Naive thymus-derived CD4-positive, alpha-beta T cell (primary cell): Measurements from ENCODE around the gene MAML2. TPM values are rescaled to one million over a fixed set of nuclear protein-coding genes. Genes with fewer than 3 reads are reported as not detected.

Experiments used
- ATAC-seq: fragments of 150-1000 bp; cut with Tn5 transposase; 2 replicates; pipeline ENCODE4 v1.10.0; 2021; ENCODE audit warnings: mild to moderate bottlenecking, moderate library complexity
- CTCF ChIA-PET: fragments of 350-600 bp; sonication (Branson Sonifier 250); formaldehyde crosslinking; loops from one replicate; lab custom pipeline; 2021; ENCODE audit warnings: antibody characterized with exemption; lab: Charles Lee
- POLR2A ChIA-PET: fragments of 350-600 bp; sonication (Branson Sonifier 250); formaldehyde crosslinking; loops from one replicate; lab custom pipeline; 2021; ENCODE audit warnings: antibody characterized with exemption, inconsistent platforms; lab: Charles Lee
- DNase-seq, 9 donors: peaks; one replicate each; pipeline versions ENCODE4 v3.0.0 to v3.0.0-alpha.2; 2020 to 2022; ENCODE audit warnings: mixed read lengths in 1 of 9
- H3K27ac ChIP-seq: one replicate; pipeline ENCODE4 v1.7.0; 2013; ENCODE audit warnings: mild to moderate bottlenecking, low read depth, low read length, moderate library complexity
- H3K27me3 ChIP-seq, 2 donors: one replicate each; pipeline ENCODE4 v1.7.0; 2013; ENCODE audit warnings: low read length in 2 of 2, mild to moderate bottlenecking in 2 of 2, moderate library complexity in 2 of 2; ENCODE audit not compliant: control insufficient read depth in 2 of 2, insufficient read depth in 2 of 2
- H3K36me3 ChIP-seq, 3 experiments: 1 replicate in 2 of 3; 2 replicates in 1 of 3; pipeline ENCODE4 v1.7.0; 2013; ENCODE audit warnings: low read length in 3 of 3, mild to moderate bottlenecking in 3 of 3, moderate library complexity in 1 of 3; ENCODE audit not compliant: insufficient read depth in 3 of 3, control insufficient read depth in 2 of 3
- H3K4me1 ChIP-seq, 2 donors: one replicate each; pipeline ENCODE4 v1.7.0; 2013; ENCODE audit warnings: low read length in 2 of 2, mild to moderate bottlenecking in 2 of 2, moderate library complexity in 1 of 2; ENCODE audit not compliant: control insufficient read depth in 2 of 2, insufficient read depth in 2 of 2
- H3K4me3 ChIP-seq: 2 replicates; pipeline ENCODE4 v1.7.0; 2013; ENCODE audit warnings: mild to moderate bottlenecking, low read length
- H3K9me3 ChIP-seq, 3 experiments: 1 replicate in 2 of 3; 2 replicates in 1 of 3; pipeline ENCODE4 v1.7.0; 2013; ENCODE audit warnings: low read length in 3 of 3; ENCODE audit not compliant: control insufficient read depth in 2 of 3
- H3K27ac Mint-ChIP-seq, 9 donors: one replicate each; pipeline ENCODE4 v1.8.0; 2020 to 2022; ENCODE audit warnings: mixed read lengths in 9 of 9, mild to moderate bottlenecking in 8 of 9, moderate library complexity in 5 of 9, inconsistent platforms in 2 of 9
- H3K27me3 Mint-ChIP-seq, 5 donors: one replicate each; pipeline ENCODE4 v1.8.0; 2021 to 2022; ENCODE audit warnings: mixed read lengths in 5 of 5, mild to moderate bottlenecking in 1 of 5
- H3K36me3 Mint-ChIP-seq, 5 donors: one replicate each; pipeline ENCODE4 v1.8.0; 2020 to 2022; ENCODE audit warnings: mixed read lengths in 5 of 5, mild to moderate bottlenecking in 3 of 5, inconsistent platforms in 1 of 5
- H3K4me1 Mint-ChIP-seq, 7 donors: one replicate each; pipeline ENCODE4 v1.8.0; 2020 to 2022; ENCODE audit warnings: mixed read lengths in 7 of 7, mild to moderate bottlenecking in 3 of 7, inconsistent platforms in 1 of 7
- H3K4me3 Mint-ChIP-seq, 10 donors: one replicate each; pipeline ENCODE4 v1.8.0; 2020 to 2022; ENCODE audit warnings: mild to moderate bottlenecking in 10 of 10, mixed read lengths in 10 of 10, moderate library complexity in 6 of 10, inconsistent platforms in 2 of 10
- H3K9me3 Mint-ChIP-seq, 11 donors: one replicate each; pipeline ENCODE4 v1.8.0; 2020 to 2022; ENCODE audit warnings: mixed read lengths in 11 of 11, mild to moderate bottlenecking in 4 of 11, inconsistent platforms in 1 of 11, moderate library complexity in 1 of 11
- intact Hi-C, 2 donors: fragments of 100-400 bp; cut with micrococcal nuclease; formaldehyde crosslinking; loops; one replicate each; pipeline ENCODE4 v1.15.1; 2023
- polyA plus RNA-seq, 2 donors: library from polyadenylated mRNA; unstranded; fragments of 300-500 nt; fragmentation: Illumina TruSeq; gene quantifications; one replicate each; pipeline ENCODE4 v1.2.3, GENCODE V29; 2021
- total RNA-seq, 6 experiments: library from RNA in 5 of 6; stranded (reverse) in 5 of 6; gene quantifications; 1 replicate in 5 of 6; 2 replicates in 1 of 6; pipeline ENCODE4 v1.2.3 and lab custom pipeline; 2021 to 2026

MAML2 gene
- total and polyA plus RNA-seq, 7 experiments from 2014 or later, result 12.6 to 81.3 (median 52.5) TPM

GRCh38 chr11:96156379-96156722, 186.6 kb downstream of the MAML2 start:
- H3K27ac ChIP-seq, result no peak overlapping the region
- intact Hi-C loops, result no loop called here

GRCh38 chr11:96155627-96156378, 187.2 kb downstream of the MAML2 start:
- H3K27me3 ChIP-seq, result no peaks in the 10 kb centered on the region
- CTCF ChIA-PET, result interaction anchor here (0.6 to 1.3 kb wide), 4 partner anchors 12 to 187 kb away, joined by 3 to 5 read pairs (median 4); partner anchors contain the start of gene MAML2
- no peaks in the 10 kb centered on the region for H3K36me3 ChIP-seq
- H3K4me1 Mint-ChIP-seq, result peaks cover 42 to 83% (median 73%) of the 10 kb centered on the region in 7 donors
- H3K4me3 Mint-ChIP-seq, result peak overlapping the region in 6 of 10 donors; percentile 9 to 80 (median 40)
- no peaks in the 10 kb centered on the region for H3K27me3 Mint-ChIP-seq
- H3K27ac ChIP-seq, result no peak overlapping the region
- H3K4me1 ChIP-seq, result peaks cover 17 to 36% of the 10 kb centered on the region in 2 donors
- H3K9me3 ChIP-seq, result no peaks in the 10 kb centered on the region
- intact Hi-C loops, result no loop called here
- H3K4me3 ChIP-seq, result no peak overlapping the region
- DNase-seq (peak in 2 of 9 donors; percentile 8 to 76), ATAC-seq (peak; percentile 61)
- peak overlapping the region; percentile 69 to 94 (median 90) for H3K27ac Mint-ChIP-seq
- POLR2A ChIA-PET, result interaction anchor here (0.8 to 1.4 kb wide), 3 partner anchors 11 to 21 kb away, joined by 3 to 5 read pairs (median 4); no protein-coding TSS in a partner anchor
- H3K36me3 Mint-ChIP-seq, result peaks cover 0 to 23% (median 9%) of the 10 kb centered on the region in 5 donors
- no peaks in the 10 kb centered on the region for H3K9me3 Mint-ChIP-seq

More at GRCh38 chr11:96156379-96156722, 186.6 kb downstream of the MAML2 start:
- Histone ChIP-seq H3K36me3 (no peaks in the 10 kb centered on the region), H3K27me3 (no peaks in the 10 kb centered on the region), H3K4me3 (no peak overlapping the region), H3K9me3 (no peaks in the 10 kb centered on the region), H3K4me1 (peaks cover 17 to 36% of the 10 kb centered on the region in 2 donors)
- ATAC-seq (no peak), DNase-seq (no peak)
- Mint-ChIP-seq H3K4me3 (peak overlapping the region in 7 of 10 donors; percentile 9 to 80 (median 56)), H3K27me3 (no peaks in the 10 kb centered on the region), H3K9me3 (no peaks in the 10 kb centered on the region), H3K36me3 (peaks cover 0 to 23% (median 13%) of the 10 kb centered on the region in 5 donors), H3K27ac (peak overlapping the region; percentile 75 to 94 (median 90)), H3K4me1 (peaks cover 42 to 89% (median 78%) of the 10 kb centered on the region in 7 donors)
- POLR2A ChIA-PET, result interaction anchor here (1.4 kb wide), 1 partner anchor 12 kb away, joined by 5 read pairs; no protein-coding TSS in a partner anchor
- CTCF ChIA-PET, result interaction anchor here (1.0 to 1.3 kb wide), 2 partner anchors 12 to 187 kb away, joined by 4 to 5 read pairs; partner anchors contain the start of gene MAML2

GRCh38 chr11:96154802-96155520, 188.0 kb downstream of the MAML2 start:
- Histone ChIP-seq H3K9me3 (no peaks in the 10 kb centered on the region), H3K36me3 (no peaks in the 10 kb centered on the region), H3K27me3 (no peaks in the 10 kb centered on the region), H3K4me1 (peaks cover 17 to 36% of the 10 kb centered on the region in 2 donors), H3K27ac (no peak overlapping the region), H3K4me3 (no peak overlapping the region)
- intact Hi-C loops, result no loop called here
- Mint-ChIP-seq H3K27me3 (no peaks in the 10 kb centered on the region), H3K36me3 (peaks cover 0 to 23% (median 9%) of the 10 kb centered on the region in 5 donors), H3K9me3 (no peaks in the 10 kb centered on the region), H3K4me3 (no peak overlapping the region), H3K4me1 (peaks cover 42 to 75% (median 68%) of the 10 kb centered on the region in 7 donors), H3K27ac (peak overlapping the region in 7 of 9 donors; percentile 18 to 85 (median 49))
- ChIA-PET POLR2A (interaction anchor here (0.6 to 1.4 kb wide), 4 partner anchors 11 to 53 kb away, joined by 3 to 5 read pairs (median 4); no protein-coding TSS in a partner anchor), CTCF (interaction anchor here (0.6 to 1.3 kb wide), 3 partner anchors 11 to 67 kb away, joined by 3 to 5 read pairs (median 3); no protein-coding TSS in a partner anchor)
- DNase-seq (no peak), ATAC-seq (no peak)

GRCh38 chr11:96152623-96153022, 190.4 kb downstream of the MAML2 start:
- peak overlapping the region in 7 of 9 donors; percentile 20 to 56 (median 40) for H3K27ac Mint-ChIP-seq

GRCh38 chr11:96151501-96151900, 191.5 kb downstream of the MAML2 start:
- peaks cover 30 to 67% (median 59%) of the 10 kb centered on the region in 7 donors for H3K4me1 Mint-ChIP-seq
- no peak overlapping the region for H3K4me3 ChIP-seq
- POLR2A ChIA-PET, result interaction anchor here (0.8 kb wide), 1 partner anchor 15 kb away, joined by 4 read pairs; no protein-coding TSS in a partner anchor
- no peaks in the 10 kb centered on the region for H3K27me3 ChIP-seq
- no peaks in the 10 kb centered on the region for H3K36me3 ChIP-seq
- H3K36me3 Mint-ChIP-seq, result peaks cover 2 to 28% (median 11%) of the 10 kb centered on the region in 5 donors
- H3K27ac Mint-ChIP-seq, result no peak overlapping the region
- no peaks in the 10 kb centered on the region for H3K9me3 Mint-ChIP-seq
- H3K4me1 ChIP-seq, result peaks cover 8 to 10% of the 10 kb centered on the region in 2 donors
- DNase-seq, result no peak
- no peak overlapping the region for H3K4me3 Mint-ChIP-seq
- ATAC-seq, result no peak
- no peaks in the 10 kb centered on the region for H3K27me3 Mint-ChIP-seq
- CTCF ChIA-PET, result interaction anchor here (1.2 to 1.4 kb wide), 2 partner anchors 15 to 137 kb away, joined by 3 to 4 read pairs; no protein-coding TSS in a partner anchor
- intact Hi-C loops, result no loop called here
- H3K27ac ChIP-seq, result no peak overlapping the region
- no peaks in the 10 kb centered on the region for H3K9me3 ChIP-seq

More at GRCh38 chr11:96152623-96153022, 190.4 kb downstream of the MAML2 start:
- H3K36me3 ChIP-seq, result no peaks in the 10 kb centered on the region
- Mint-ChIP-seq H3K27me3 (no peaks in the 10 kb centered on the region), H3K36me3 (peaks cover 1 to 26% (median 11%) of the 10 kb centered on the region in 5 donors), H3K9me3 (no peaks in the 10 kb centered on the region), H3K4me1 (peaks cover 41 to 67% (median 60%) of the 10 kb centered on the region in 7 donors), H3K4me3 (peak overlapping the region in 1 of 10 donors; percentile 0)
- H3K27ac ChIP-seq, result no peak overlapping the region
- H3K27me3 ChIP-seq, result no peaks in the 10 kb centered on the region
- ATAC-seq (no peak), DNase-seq (no peak)
- H3K4me1 ChIP-seq, result peaks cover 17 to 21% of the 10 kb centered on the region in 2 donors
- ChIA-PET CTCF (interaction anchor here (0.6 to 1.2 kb wide), 2 partner anchors 39 to 139 kb away, joined by 3 read pairs; no protein-coding TSS in a partner anchor), POLR2A (no interaction called here)
- H3K4me3 ChIP-seq, result no peak overlapping the region
- intact Hi-C loops, result no loop called here
- H3K9me3 ChIP-seq, result no peaks in the 10 kb centered on the region

GRCh38 chr11:96150609-96151008, 192.4 kb downstream of the MAML2 start:
- Mint-ChIP-seq H3K27ac (no peak overlapping the region), H3K36me3 (peaks cover 2 to 34% (median 15%) of the 10 kb centered on the region in 5 donors), H3K4me3 (no peak overlapping the region), H3K27me3 (no peaks in the 10 kb centered on the region), H3K4me1 (peaks cover 21 to 64% (median 52%) of the 10 kb centered on the region in 7 donors), H3K9me3 (no peaks in the 10 kb centered on the region)
- no peak for ATAC-seq
- H3K36me3 ChIP-seq, result no peaks in the 10 kb centered on the region
- no peak overlapping the region for H3K4me3 ChIP-seq
- ChIA-PET CTCF (interaction anchor here (0.6 to 1.4 kb wide), 2 partner anchors 16 to 74 kb away, joined by 3 to 4 read pairs; no protein-coding TSS in a partner anchor), POLR2A (interaction anchor here (0.5 to 0.8 kb wide), 2 partner anchors 14 to 707 kb away, joined by 3 to 4 read pairs; no protein-coding TSS in a partner anchor)
- peaks cover 0 to 1% of the 10 kb centered on the region in 2 donors for H3K4me1 ChIP-seq
- intact Hi-C loops, result no loop called here
- H3K27me3 ChIP-seq, result no peaks in the 10 kb centered on the region
- H3K27ac ChIP-seq, result no peak overlapping the region
- no peak for DNase-seq
- H3K9me3 ChIP-seq, result no peaks in the 10 kb centered on the region
